ENCODE measurements around the gene IFNGR1. TPM values are rescaled to one million over a fixed set of nuclear protein-coding genes. Genes with fewer than 3 reads are reported as not detected.

The IFNGR1 gene
- total RNA-seq, 2 donors from 2014 or later = 58.2 to 131 TPM

GRCh38 chr6:137246164-137246563 lies 27.0 kb upstream of the IFNGR1 start:
- no peaks in the 10 kb centered on the region for H3K9me3 ChIP-seq
- no peak overlapping the region for H3K9ac ChIP-seq (ENCODE audit: low read depth in 2 of 2, low read length in 2 of 2)
- intact Hi-C loops (cut with DNase I) = no loop called here
- no peak overlapping the region for H3K4me3 ChIP-seq
- no peaks in the 10 kb centered on the region for H3K27me3 ChIP-seq
- peaks cover 2% of the 10 kb centered on the region for H3K4me1 ChIP-seq
- DNase-seq = no peak
- TF ChIP-seq CTCF (IDR thresholded peaks at IDR 0.05) = no peak
- H3K27ac ChIP-seq = no peak overlapping the region
- no peaks in the 10 kb centered on the region for H3K36me3 ChIP-seq

GRCh38 chr6:137241481-137242038 lies 22.4 kb upstream of the IFNGR1 start:
- H3K4me3 ChIP-seq = no peak overlapping the region
- intact Hi-C loops (cut with DNase I) = no loop called here

GRCh38 chr6:137240168-137240567 lies 21.0 kb upstream of the IFNGR1 start:
- H3K36me3 ChIP-seq = no peaks in the 10 kb centered on the region
- no peak for DNase-seq
- TF ChIP-seq CTCF (IDR thresholded peaks at IDR 0.05) = no peak
- H3K9ac ChIP-seq (ENCODE audit: low read depth in 2 of 2, low read length in 2 of 2) = no peak overlapping the region
- intact Hi-C loops (cut with DNase I) = no loop called here
- H3K4me1 ChIP-seq = peaks cover under 1% of the 10 kb centered on the region
- H3K27ac ChIP-seq = peak overlapping the region; percentile 20
- H3K4me3 ChIP-seq = no peak overlapping the region
- H3K27me3 ChIP-seq = no peaks in the 10 kb centered on the region
- no peaks in the 10 kb centered on the region for H3K9me3 ChIP-seq

More at GRCh38 chr6:137241481-137242038, 22.4 kb upstream of the IFNGR1 start:
- Histone ChIP-seq H3K4me1 (no peaks in the 10 kb centered on the region), H3K9ac (ENCODE audit: low read depth in 2 of 2, low read length in 2 of 2) (no peak overlapping the region), H3K27ac (peak overlapping the region; percentile 54), H3K27me3 (no peaks in the 10 kb centered on the region), H3K36me3 (no peaks in the 10 kb centered on the region), H3K9me3 (no peaks in the 10 kb centered on the region)
- TF ChIP-seq CTCF (IDR thresholded peaks at IDR 0.05) = no peak
- no peak for DNase-seq

GRCh38 chr6:137237413-137238170 lies 18.4 kb upstream of the IFNGR1 start:
- intact Hi-C loops (cut with DNase I) = no loop called here
- peaks cover 6% of the 10 kb centered on the region for H3K4me1 ChIP-seq
- H3K27me3 ChIP-seq = no peaks in the 10 kb centered on the region
- no peak overlapping the region for H3K9ac ChIP-seq (ENCODE audit: low read depth in 2 of 2, low read length in 2 of 2)
- H3K27ac ChIP-seq = peak overlapping the region; percentile 42
- H3K36me3 ChIP-seq = no peaks in the 10 kb centered on the region
- no peaks in the 10 kb centered on the region for H3K9me3 ChIP-seq
- DNase-seq = peak; percentile 34
- no peak overlapping the region for H3K4me3 ChIP-seq
- no peak for TF ChIP-seq CTCF (IDR thresholded peaks at IDR 0.05)

GRCh38 chr6:137236581-137237355 lies 17.6 kb upstream of the IFNGR1 start:
- Histone ChIP-seq H3K4me3 (no peak overlapping the region), H3K9ac (ENCODE audit: low read depth in 2 of 2, low read length in 2 of 2) (no peak overlapping the region), H3K27me3 (no peaks in the 10 kb centered on the region), H3K27ac (peak overlapping the region; percentile 42), H3K9me3 (no peaks in the 10 kb centered on the region), H3K36me3 (no peaks in the 10 kb centered on the region), H3K4me1 (peaks cover 6% of the 10 kb centered on the region)
- intact Hi-C loops (cut with DNase I) = no loop called here
- TF ChIP-seq CTCF (IDR thresholded peaks at IDR 0.05) = no peak
- DNase-seq = no peak
